HFFc6 (cell line): ENCODE measurements around the gene SCN4B. TPM values are rescaled to one million over a fixed set of nuclear protein-coding genes. Genes with fewer than 3 reads are reported as not detected.
A peak's percentile ranks its signal among the peaks of the same experiment; 100 is the strongest.

Experiments used
- DNase-seq: peaks from one replicate; pipeline ENCODE4 v3.0.0-alpha.2; 2018
- H3K27ac Mint-ChIP-seq: 2 replicates; pipeline ENCODE4 v1.8.0; 2020; ENCODE audit warnings: mild to moderate bottlenecking, mixed read lengths
- H3K27me3 Mint-ChIP-seq: 2 replicates; pipeline ENCODE4 v1.8.0; 2021; ENCODE audit warnings: mild to moderate bottlenecking, moderate library complexity, mixed read lengths; ENCODE audit not compliant: insufficient read depth
- H3K36me3 Mint-ChIP-seq: 2 replicates; pipeline ENCODE4 v1.8.0; 2021; ENCODE audit warnings: low read depth, mixed read lengths
- H3K4me1 Mint-ChIP-seq: 2 replicates; pipeline ENCODE4 v1.8.0; 2020; ENCODE audit warnings: low read depth, mixed read lengths
- H3K4me3 Mint-ChIP-seq: 2 replicates; pipeline ENCODE4 v1.8.0; 2020; ENCODE audit warnings: mild to moderate bottlenecking, moderate library complexity, mixed read lengths
- H3K9me3 Mint-ChIP-seq: 2 replicates; pipeline ENCODE4 v1.8.0; 2020; ENCODE audit warnings: mild to moderate bottlenecking, mixed read lengths
- total RNA-seq, 6 experiments: library from RNA; stranded (reverse); fragmentation: NEBNext Ultra II Directional; extraction: Animal tissue kit (Norgen Biotek cat#: 25700); gene quantifications; 2 replicates in 1 of 6; 3 replicates in 5 of 6; pipeline ENCODE4 v1.2.3, GENCODE V29; 2021
- TF ChIP-seq, protein P1 (sequence below): fragments of 200-600 bp; sonication (generic); IDR thresholded peaks from 2 replicates; pipeline ENCODE4 v1.5.0; 2021; ENCODE audit warnings: antibody characterized with exemption, mild to moderate bottlenecking

SCN4B gene
- total RNA-seq, 6 experiments from 2014 or later = 0.07 to 0.10 TPM; not detected in 4

- TF ChIP-seq, protein P1, sequence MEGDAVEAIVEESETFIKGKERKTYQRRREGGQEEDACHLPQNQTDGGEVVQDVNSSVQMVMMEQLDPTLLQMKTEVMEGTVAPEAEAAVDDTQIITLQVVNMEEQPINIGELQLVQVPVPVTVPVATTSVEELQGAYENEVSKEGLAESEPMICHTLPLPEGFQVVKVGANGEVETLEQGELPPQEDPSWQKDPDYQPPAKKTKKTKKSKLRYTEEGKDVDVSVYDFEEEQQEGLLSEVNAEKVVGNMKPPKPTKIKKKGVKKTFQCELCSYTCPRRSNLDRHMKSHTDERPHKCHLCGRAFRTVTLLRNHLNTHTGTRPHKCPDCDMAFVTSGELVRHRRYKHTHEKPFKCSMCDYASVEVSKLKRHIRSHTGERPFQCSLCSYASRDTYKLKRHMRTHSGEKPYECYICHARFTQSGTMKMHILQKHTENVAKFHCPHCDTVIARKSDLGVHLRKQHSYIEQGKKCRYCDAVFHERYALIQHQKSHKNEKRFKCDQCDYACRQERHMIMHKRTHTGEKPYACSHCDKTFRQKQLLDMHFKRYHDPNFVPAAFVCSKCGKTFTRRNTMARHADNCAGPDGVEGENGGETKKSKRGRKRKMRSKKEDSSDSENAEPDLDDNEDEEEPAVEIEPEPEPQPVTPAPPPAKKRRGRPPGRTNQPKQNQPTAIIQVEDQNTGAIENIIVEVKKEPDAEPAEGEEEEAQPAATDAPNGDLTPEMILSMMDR = no peak
- Mint-ChIP-seq H3K9me3 (no peaks in the 10 kb centered on the region), H3K4me1 (peaks cover 15% of the 10 kb centered on the region), H3K36me3 (no peaks in the 10 kb centered on the region), H3K27me3 (peaks cover 66% of the 10 kb centered on the region), H3K4me3 (no peak overlapping the region), H3K27ac (no peak overlapping the region)
- DNase-seq = peak; percentile 31
Observed at GRCh38 chr11:118175031-118175992, 22.7 kb upstream of the SCN4B start.

GRCh38 chr11:118174006-118174567, 21.5 kb upstream of the SCN4B start:
- peaks cover 15% of the 10 kb centered on the region for H3K4me1 Mint-ChIP-seq
- TF ChIP-seq, protein P1 = no peak
- H3K9me3 Mint-ChIP-seq = no peaks in the 10 kb centered on the region
- no peak overlapping the region for H3K4me3 Mint-ChIP-seq
- H3K36me3 Mint-ChIP-seq = no peaks in the 10 kb centered on the region
- H3K27ac Mint-ChIP-seq = no peak overlapping the region
- H3K27me3 Mint-ChIP-seq = peaks cover 64% of the 10 kb centered on the region
- DNase-seq = no peak

DNA sequence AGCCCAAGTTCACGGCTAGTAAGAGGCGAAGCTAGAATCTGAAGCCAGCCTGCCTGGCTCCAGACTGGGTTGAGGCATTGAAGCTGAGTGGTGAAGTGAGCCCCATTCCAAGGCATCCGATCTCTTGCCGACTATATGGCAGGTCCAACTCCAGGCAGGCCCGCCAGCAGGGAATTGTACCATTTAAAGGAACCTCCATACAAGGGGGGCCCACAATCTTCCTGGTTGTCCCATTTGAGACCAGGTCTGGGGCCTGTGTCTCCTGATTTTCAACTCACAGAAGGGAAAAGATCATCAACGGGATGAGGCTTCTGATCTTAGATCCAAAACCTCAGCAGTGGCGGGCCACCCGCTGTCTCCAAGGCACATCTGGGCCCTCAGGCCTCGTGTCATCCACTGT, 19.7 kb upstream of the SCN4B start:
- peaks cover 66% of the 10 kb centered on the region for H3K27me3 Mint-ChIP-seq
- TF ChIP-seq, protein P1 = no peak
- no peak overlapping the region for H3K4me3 Mint-ChIP-seq
- H3K27ac Mint-ChIP-seq = no peak overlapping the region
- no peak for DNase-seq
- H3K9me3 Mint-ChIP-seq = no peaks in the 10 kb centered on the region
- H3K4me1 Mint-ChIP-seq = peaks cover 15% of the 10 kb centered on the region
- no peaks in the 10 kb centered on the region for H3K36me3 Mint-ChIP-seq

- H3K9me3 Mint-ChIP-seq = no peaks in the 10 kb centered on the region
- H3K27ac Mint-ChIP-seq = no peak overlapping the region
- DNase-seq = peak; percentile 10
- no peaks in the 10 kb centered on the region for H3K36me3 Mint-ChIP-seq
- H3K27me3 Mint-ChIP-seq = peaks cover 62% of the 10 kb centered on the region
- TF ChIP-seq, protein P1 = peak; percentile 94
- H3K4me1 Mint-ChIP-seq = peaks cover 15% of the 10 kb centered on the region
- H3K4me3 Mint-ChIP-seq = no peak overlapping the region
Observed at GRCh38 chr11:118171269-118172062, 18.8 kb upstream of the SCN4B start.

DNA sequence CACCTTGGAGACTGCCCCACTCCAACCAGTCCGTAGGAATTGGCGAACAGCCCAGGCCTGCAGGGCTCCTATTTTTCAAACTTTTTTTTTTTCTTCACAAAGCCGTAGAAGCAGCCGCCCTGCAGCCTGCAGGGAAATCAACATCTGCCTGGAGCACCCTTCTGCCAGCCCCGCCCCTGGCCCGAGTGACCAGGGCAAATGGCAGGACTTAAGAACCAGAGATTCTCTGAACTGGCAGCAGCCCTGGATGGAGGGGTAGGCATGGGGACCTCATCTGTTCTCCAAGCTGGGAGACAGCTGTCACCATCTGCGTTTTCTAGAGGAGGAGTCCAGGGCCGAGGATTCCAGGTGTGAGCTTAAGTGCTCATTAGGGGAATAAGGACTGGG, 18.3 kb upstream of the SCN4B start:
- Mint-ChIP-seq H3K27ac (no peak overlapping the region), H3K27me3 (peaks cover 57% of the 10 kb centered on the region), H3K36me3 (no peaks in the 10 kb centered on the region), H3K4me1 (peaks cover 20% of the 10 kb centered on the region), H3K9me3 (no peaks in the 10 kb centered on the region), H3K4me3 (no peak overlapping the region)
- no peak for DNase-seq
- TF ChIP-seq, protein P1 = no peak
